ENCODE measurements around the gene SLC26A11.

SLC26A11 gene

GRCh38 chr17:80204626-80205468 is 15.4 kb upstream of the SLC26A11 start:
- H3K4me3 Mint-ChIP-seq = no peak overlapping the region
- H3K36me3 Mint-ChIP-seq = peaks cover 3% of the 10 kb centered on the region
- H3K9me3 Mint-ChIP-seq = no peaks in the 10 kb centered on the region
- no peak for DNase-seq
- no peak overlapping the region for H3K27ac Mint-ChIP-seq
- CTCF ChIA-PET = no interaction called here
- no peaks in the 10 kb centered on the region for H3K4me1 Mint-ChIP-seq
- no peaks in the 10 kb centered on the region for H3K27me3 Mint-ChIP-seq

GRCh38 chr17:80205811-80206210 is 14.4 kb upstream of the SLC26A11 start:
- no peaks in the 10 kb centered on the region for H3K9me3 Mint-ChIP-seq
- no peaks in the 10 kb centered on the region for H3K4me1 Mint-ChIP-seq
- peaks cover 8% of the 10 kb centered on the region for H3K36me3 Mint-ChIP-seq
- no peak overlapping the region for H3K27ac Mint-ChIP-seq
- H3K4me3 Mint-ChIP-seq = no peak overlapping the region
- no peaks in the 10 kb centered on the region for H3K27me3 Mint-ChIP-seq
- DNase-seq = no peak
- CTCF ChIA-PET = no interaction called here

DNA sequence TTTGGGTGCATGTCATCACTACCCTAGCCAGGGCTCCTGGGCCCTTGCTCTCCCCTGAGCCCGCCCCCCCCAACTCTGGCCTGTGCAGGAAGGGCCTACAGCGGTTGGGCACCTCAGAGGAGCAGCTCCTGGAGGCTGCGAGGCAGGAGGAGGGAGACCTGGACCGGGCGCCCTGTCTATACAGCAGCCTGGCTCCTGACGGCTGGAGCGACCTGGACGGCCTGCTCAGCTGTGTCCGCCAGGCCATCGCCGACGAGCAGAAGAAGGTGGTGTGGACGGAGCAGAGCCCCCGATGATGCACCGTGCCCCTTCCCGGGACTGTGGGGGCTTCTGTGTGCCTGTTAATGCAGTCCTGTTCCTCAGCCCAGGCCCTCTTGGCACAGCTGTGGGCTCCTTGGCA is 12.2 kb upstream of the SLC26A11 start:
- no peak overlapping the region for H3K4me3 Mint-ChIP-seq
- H3K27ac Mint-ChIP-seq = no peak overlapping the region
- H3K27me3 Mint-ChIP-seq = no peaks in the 10 kb centered on the region
- no peak for DNase-seq
- H3K4me1 Mint-ChIP-seq = no peaks in the 10 kb centered on the region
- CTCF ChIA-PET = no interaction called here
- no peaks in the 10 kb centered on the region for H3K9me3 Mint-ChIP-seq
- peaks cover 10% of the 10 kb centered on the region for H3K36me3 Mint-ChIP-seq

DNA sequence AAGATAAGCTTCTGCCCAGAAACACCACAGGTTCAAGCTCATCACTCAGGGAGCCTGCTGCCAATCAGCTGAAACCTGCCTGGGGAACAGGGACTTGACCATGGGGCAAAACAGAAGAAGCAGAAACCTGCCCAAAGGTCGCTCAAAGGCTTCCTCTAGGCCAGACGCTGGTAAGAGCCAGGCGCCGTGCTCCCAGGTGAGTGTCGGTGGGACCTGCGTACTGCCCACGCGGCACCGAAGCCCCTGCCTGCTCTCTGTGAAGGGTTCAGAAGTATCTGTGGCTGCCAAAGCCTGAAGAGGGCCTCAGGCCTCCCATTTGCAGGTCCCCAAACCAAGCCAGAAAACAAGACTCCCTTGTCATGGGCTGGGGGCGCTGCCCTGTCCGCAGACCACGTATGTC is 10.5 kb upstream of the SLC26A11 start:
- H3K9me3 Mint-ChIP-seq = no peaks in the 10 kb centered on the region
- H3K4me1 Mint-ChIP-seq = no peaks in the 10 kb centered on the region
- DNase-seq = no peak
- no peak overlapping the region for H3K27ac Mint-ChIP-seq
- no peak overlapping the region for H3K4me3 Mint-ChIP-seq
- peaks cover 10% of the 10 kb centered on the region for H3K36me3 Mint-ChIP-seq
- CTCF ChIA-PET = interaction anchor here (0.7 kb wide), 1 partner anchor 93 kb away, joined by 3 read pairs; no protein-coding TSS in a partner anchor
- H3K27me3 Mint-ChIP-seq = no peaks in the 10 kb centered on the region

GRCh38 chr17:80210348-80211108 is 9.7 kb upstream of the SLC26A11 start:
- Mint-ChIP-seq H3K36me3 (peaks cover 10% of the 10 kb centered on the region), H3K4me1 (no peaks in the 10 kb centered on the region), H3K27ac (no peak overlapping the region), H3K9me3 (no peaks in the 10 kb centered on the region), H3K4me3 (no peak overlapping the region), H3K27me3 (no peaks in the 10 kb centered on the region)
- CTCF ChIA-PET = no interaction called here
- DNase-seq = no peak

DNA sequence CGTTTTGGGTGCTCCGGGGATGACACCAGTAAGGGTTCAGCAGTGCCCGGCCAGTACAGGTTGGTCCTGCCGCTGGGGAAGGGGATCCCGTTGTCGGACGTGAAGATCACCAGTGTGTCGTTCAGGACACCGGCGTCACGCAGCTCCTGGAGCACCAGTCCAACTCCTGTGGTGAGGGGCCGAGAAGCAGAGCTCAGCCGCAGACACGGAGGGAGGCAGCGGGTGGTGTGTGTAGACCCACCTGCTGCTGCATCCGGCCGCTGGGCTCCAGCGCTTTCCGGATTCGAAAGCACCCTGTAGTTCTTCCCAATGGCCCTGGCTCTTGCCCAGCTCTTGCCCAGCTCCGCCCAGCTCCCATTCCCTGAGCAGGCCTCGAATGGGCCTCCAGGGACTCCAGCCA is 8.1 kb upstream of the SLC26A11 start:
- CTCF ChIA-PET = interaction anchor here (1.3 kb wide), 1 partner anchor 17 kb away, joined by 3 read pairs; no protein-coding TSS in a partner anchor
- Mint-ChIP-seq H3K27me3 (no peaks in the 10 kb centered on the region), H3K36me3 (peaks cover 18% of the 10 kb centered on the region), H3K4me3 (no peak overlapping the region), H3K27ac (no peak overlapping the region), H3K4me1 (no peaks in the 10 kb centered on the region), H3K9me3 (no peaks in the 10 kb centered on the region)
- no peak for DNase-seq

GRCh38 chr17:80212511-80212910 is 7.7 kb upstream of the SLC26A11 start:
- DNase-seq = no peak
- H3K27ac Mint-ChIP-seq = no peak overlapping the region
- H3K4me3 Mint-ChIP-seq = no peak overlapping the region
- peaks cover 20% of the 10 kb centered on the region for H3K36me3 Mint-ChIP-seq
- peaks cover 3% of the 10 kb centered on the region for H3K4me1 Mint-ChIP-seq
- H3K27me3 Mint-ChIP-seq = no peaks in the 10 kb centered on the region
- no peaks in the 10 kb centered on the region for H3K9me3 Mint-ChIP-seq
- CTCF ChIA-PET = interaction anchor here (1.3 kb wide), 1 partner anchor 17 kb away, joined by 3 read pairs; no protein-coding TSS in a partner anchor

- no peaks in the 10 kb centered on the region for H3K27me3 Mint-ChIP-seq
- DNase-seq = no peak
- H3K36me3 Mint-ChIP-seq = peaks cover 22% of the 10 kb centered on the region
- H3K27ac Mint-ChIP-seq = no peak overlapping the region
- H3K4me3 Mint-ChIP-seq = no peak overlapping the region
- peaks cover 6% of the 10 kb centered on the region for H3K4me1 Mint-ChIP-seq
- H3K9me3 Mint-ChIP-seq = no peaks in the 10 kb centered on the region
- CTCF ChIA-PET = interaction anchor here (1.3 kb wide), 1 partner anchor 18 kb away, joined by 3 read pairs; no protein-coding TSS in a partner anchor
Measured at GRCh38 chr17:80212962-80213642, 7.1 kb upstream of the SLC26A11 start.

- H3K9me3 Mint-ChIP-seq = no peaks in the 10 kb centered on the region
- H3K4me3 Mint-ChIP-seq = no peak overlapping the region
- peaks cover 23% of the 10 kb centered on the region for H3K36me3 Mint-ChIP-seq
- CTCF ChIA-PET = no interaction called here
- DNase-seq = no peak
- H3K4me1 Mint-ChIP-seq = peaks cover 9% of the 10 kb centered on the region
- H3K27ac Mint-ChIP-seq = no peak overlapping the region
- no peaks in the 10 kb centered on the region for H3K27me3 Mint-ChIP-seq
Measured at GRCh38 chr17:80213643-80213975, 6.6 kb upstream of the SLC26A11 start.

DNA sequence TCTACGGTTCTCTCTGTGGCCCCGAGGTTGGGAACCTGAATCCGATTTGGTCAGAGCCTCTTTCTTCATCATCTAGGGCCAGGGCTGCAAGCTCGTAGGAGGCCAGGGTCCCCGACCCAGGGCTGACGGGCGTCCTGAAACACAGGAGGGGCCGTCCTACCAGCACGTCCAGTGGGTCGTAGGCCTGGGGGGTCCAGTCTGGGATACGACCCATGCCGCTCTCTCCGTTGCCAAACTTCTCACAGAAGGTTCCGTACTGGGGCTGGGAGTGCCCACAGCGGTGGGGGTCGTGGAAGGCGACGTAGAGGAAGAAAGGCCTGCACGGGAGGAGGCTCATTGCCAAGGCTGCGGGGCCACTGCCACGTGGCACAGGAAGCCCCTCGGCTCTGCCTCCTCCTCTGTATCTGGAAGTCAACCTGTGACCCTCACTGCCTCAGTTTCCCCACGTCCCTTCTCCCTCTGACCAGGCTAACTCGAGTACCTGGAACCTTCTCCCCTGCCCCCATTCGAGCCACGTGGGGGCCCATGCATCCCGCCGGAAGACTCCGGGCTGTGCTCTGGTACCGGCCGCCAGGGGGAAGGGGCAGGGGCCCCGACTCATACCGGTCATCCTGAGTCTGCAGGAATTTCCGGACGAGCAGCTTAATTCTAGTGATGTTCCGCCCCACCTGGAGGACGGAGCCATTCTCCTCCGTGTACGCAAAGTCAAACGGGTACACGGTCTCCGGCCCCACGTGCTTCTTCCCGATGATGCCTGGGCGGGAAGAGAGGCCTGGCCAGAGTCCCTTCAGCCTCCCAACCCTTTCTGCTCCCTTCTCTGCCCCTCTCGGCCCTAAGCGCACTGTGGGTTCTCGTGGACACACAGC is 6.0 kb upstream of the SLC26A11 start:
- H3K9me3 Mint-ChIP-seq = no peaks in the 10 kb centered on the region
- H3K4me1 Mint-ChIP-seq = peaks cover 16% of the 10 kb centered on the region
- DNase-seq = no peak
- no peak overlapping the region for H3K4me3 Mint-ChIP-seq
- no peaks in the 10 kb centered on the region for H3K27me3 Mint-ChIP-seq
- CTCF ChIA-PET = interaction anchor here (0.6 kb wide), 1 partner anchor 817 kb away, joined by 3 read pairs; no protein-coding TSS in a partner anchor
- H3K27ac Mint-ChIP-seq = no peak overlapping the region
- peaks cover 22% of the 10 kb centered on the region for H3K36me3 Mint-ChIP-seq

DNA sequence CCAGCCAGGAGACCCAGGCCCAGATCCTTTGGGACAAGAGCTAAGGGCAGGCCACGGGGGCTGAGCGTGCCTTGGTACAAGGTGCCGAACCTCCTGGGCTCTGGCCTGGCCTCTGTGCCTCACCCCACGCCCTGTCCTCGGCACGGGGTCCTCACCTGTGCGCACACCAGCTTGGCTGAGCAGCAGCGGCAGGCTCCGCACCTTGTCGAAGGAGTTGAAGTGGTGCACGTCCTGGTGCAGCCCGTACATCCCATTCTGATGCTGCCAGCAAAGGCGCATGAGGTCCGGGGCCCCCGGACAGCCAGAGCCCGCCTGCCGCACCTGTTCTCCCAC is 5.4 kb upstream of the SLC26A11 start:
- DNase-seq = no peak
- no peaks in the 10 kb centered on the region for H3K9me3 Mint-ChIP-seq
- peaks cover 20% of the 10 kb centered on the region for H3K36me3 Mint-ChIP-seq
- CTCF ChIA-PET = no interaction called here
- no peak overlapping the region for H3K27ac Mint-ChIP-seq
- H3K4me1 Mint-ChIP-seq = peaks cover 20% of the 10 kb centered on the region
- no peak overlapping the region for H3K4me3 Mint-ChIP-seq
- peaks cover 5% of the 10 kb centered on the region for H3K27me3 Mint-ChIP-seq

GRCh38 chr17:80216473-80217456 is 3.5 kb upstream of the SLC26A11 start:
- H3K4me1 Mint-ChIP-seq = peaks cover 22% of the 10 kb centered on the region
- H3K9me3 Mint-ChIP-seq = no peaks in the 10 kb centered on the region
- peaks cover 12% of the 10 kb centered on the region for H3K27me3 Mint-ChIP-seq
- H3K4me3 Mint-ChIP-seq = no peak overlapping the region
- no peak overlapping the region for H3K27ac Mint-ChIP-seq
- CTCF ChIA-PET = no interaction called here
- no peak for DNase-seq
- H3K36me3 Mint-ChIP-seq = peaks cover 14% of the 10 kb centered on the region

Data from activated naive CD4-positive, alpha-beta T cell treated with anti-CD3 and anti-CD28 coated beads, Interleukin-2, amount 10 ng/mL, durations not matched to agents 7 days and 5 days (primary cell).